Calu3 (cell line): Measurements from ENCODE around the gene RBM47. TPM values are rescaled to one million over a fixed set of nuclear protein-coding genes. Genes with fewer than 3 reads are reported as not detected.
A peak's percentile ranks its signal among the peaks of the same experiment; 100 is the strongest.

ENCODE experiments used
- BruUV-seq: library from RNA; stranded (reverse); fragments of 400-500 nt; replicated peaks from 2 replicates; lab custom pipeline; 2021; lab: Mats Ljungman, UMichigan
- CTCF ChIA-PET: fragments of 300-600 bp; sonication (Branson Sonifier 250); formaldehyde crosslinking; loops from one replicate; lab custom pipeline; 2022; ENCODE audit warnings: antibody characterized with exemption; lab: Charles Lee
- DNase-seq: peaks from one replicate; pipeline ENCODE4 v3.0.0; 2022
- H3K27ac Mint-ChIP-seq: one replicate; pipeline ENCODE4 v1.8.0; 2022; ENCODE audit warnings: mixed read lengths; ENCODE audit not compliant: unreplicated experiment
- H3K27me3 Mint-ChIP-seq: one replicate; pipeline ENCODE4 v1.8.0; 2022; ENCODE audit warnings: mixed read lengths; ENCODE audit not compliant: unreplicated experiment
- H3K36me3 Mint-ChIP-seq: one replicate; pipeline ENCODE4 v1.8.0; 2022; ENCODE audit warnings: mild to moderate bottlenecking, moderate library complexity, mixed read lengths; ENCODE audit not compliant: insufficient read depth, unreplicated experiment
- H3K4me1 Mint-ChIP-seq: one replicate; pipeline ENCODE4 v1.8.0; 2022; ENCODE audit warnings: mild to moderate bottlenecking, low read depth, mixed read lengths; ENCODE audit not compliant: unreplicated experiment
- H3K4me3 Mint-ChIP-seq: one replicate; pipeline ENCODE4 v1.8.0; 2022; ENCODE audit warnings: mild to moderate bottlenecking, low read depth, moderate library complexity, mixed read lengths; ENCODE audit not compliant: unreplicated experiment
- H3K9me3 Mint-ChIP-seq: one replicate; pipeline ENCODE4 v1.8.0; 2022; ENCODE audit warnings: low read depth, mixed read lengths; ENCODE audit not compliant: unreplicated experiment
- CTCF ChIP-seq: fragments of 200-600 bp; IDR thresholded peaks from one replicate; pipeline ENCODE4 v1.8.0; 2022; ENCODE audit warnings: antibody characterized with exemption; ENCODE audit not compliant: unreplicated experiment
- intact Hi-C: fragments of 100-400 bp; cut with micrococcal nuclease; formaldehyde crosslinking; loops from one replicate; pipeline ENCODE4 v1.10.0; 2022; ENCODE audit not compliant: unreplicated experiment
- total RNA-seq: library from RNA; stranded (reverse); gene quantifications from 2 replicates; pipeline ENCODE4 v1.2.3, GENCODE V29; 2022

The RBM47 gene
- total RNA-seq, 1 experiment from 2014 or later, result 86.6 TPM

- peaks cover 41% of the 10 kb centered on the region for H3K4me1 Mint-ChIP-seq
- DNase-seq, result no peak
- CTCF ChIA-PET, result no interaction called here
- intact Hi-C loops, result no loop called here
- H3K9me3 Mint-ChIP-seq, result no peaks in the 10 kb centered on the region
- peaks cover 49% of the 10 kb centered on the region for H3K36me3 Mint-ChIP-seq
- no TSS peak for BruUV-seq
- no peaks in the 10 kb centered on the region for H3K27me3 Mint-ChIP-seq
- no peak overlapping the region for H3K27ac Mint-ChIP-seq
- H3K4me3 Mint-ChIP-seq, result no peak overlapping the region
- no peak for TF ChIP-seq CTCF
These were observed 123.2 kb downstream of the RBM47 start for GRCh38 chr4:40506492-40506891.

DNA sequence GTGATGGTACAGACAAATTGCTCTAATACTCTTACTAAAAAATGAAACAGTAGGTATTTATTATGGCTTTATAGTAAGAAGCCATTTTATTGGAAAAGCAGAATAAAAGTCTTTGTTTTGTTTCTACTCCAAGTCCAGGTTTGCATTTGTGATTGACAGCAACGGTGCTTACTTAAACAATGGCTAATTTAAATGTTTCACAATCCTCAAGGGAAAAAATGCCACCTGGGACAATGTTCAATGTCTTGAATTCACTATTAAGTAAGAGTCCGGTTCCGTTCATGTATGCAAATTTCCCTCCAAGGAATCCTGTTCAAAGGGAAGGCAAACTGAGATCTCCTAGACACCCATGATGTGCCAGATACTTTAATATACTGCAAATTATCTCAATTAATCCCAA lies 123.6 kb downstream of the RBM47 start:
- Mint-ChIP-seq H3K9me3 (no peaks in the 10 kb centered on the region), H3K4me3 (no peak overlapping the region), H3K27ac (no peak overlapping the region), H3K4me1 (peaks cover 39% of the 10 kb centered on the region), H3K36me3 (peaks cover 45% of the 10 kb centered on the region), H3K27me3 (no peaks in the 10 kb centered on the region)
- TF ChIP-seq CTCF, result no peak
- intact Hi-C loops, result no loop called here
- no peak for DNase-seq
- CTCF ChIA-PET, result interaction anchor here (0.8 kb wide), 1 partner anchor 13 kb away, joined by 4 read pairs; no protein-coding TSS in a partner anchor
- no TSS peak for BruUV-seq

DNA sequence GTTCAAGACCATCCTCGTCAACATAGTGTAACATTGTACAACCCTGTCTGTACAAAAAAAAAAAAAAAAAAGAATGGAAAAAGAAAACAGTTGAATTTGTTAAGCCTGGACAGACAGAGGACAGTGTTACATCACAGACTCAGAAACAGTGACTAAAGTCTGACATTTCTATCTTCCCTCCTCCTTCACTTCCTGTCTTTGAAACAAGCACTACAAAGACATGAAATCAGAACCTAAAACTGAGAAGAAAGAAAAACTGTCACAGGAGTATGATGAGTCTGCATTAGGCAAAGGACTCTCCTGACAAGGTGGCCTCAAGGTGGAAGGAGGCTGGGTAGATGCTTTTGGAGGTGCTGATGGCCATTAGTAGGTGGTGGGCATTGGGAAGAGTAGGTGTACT lies 126.7 kb downstream of the RBM47 start:
- intact Hi-C loops, result no loop called here
- H3K4me3 Mint-ChIP-seq, result no peak overlapping the region

GRCh38 chr4:40502220-40502619 lies 127.4 kb downstream of the RBM47 start:
- no TSS peak for BruUV-seq
- Mint-ChIP-seq H3K9me3 (no peaks in the 10 kb centered on the region), H3K27me3 (no peaks in the 10 kb centered on the region), H3K4me1 (peaks cover 20% of the 10 kb centered on the region), H3K27ac (peak overlapping the region; percentile 73), H3K36me3 (peaks cover 35% of the 10 kb centered on the region), H3K4me3 (no peak overlapping the region)
- intact Hi-C loops, result no loop called here
- CTCF ChIA-PET, result interaction anchor here (0.6 kb wide), 1 partner anchor 617 kb away, joined by 3 read pairs; no protein-coding TSS in a partner anchor
- no peak for DNase-seq
- no peak for TF ChIP-seq CTCF

More for the DNA sequence above, 126.7 kb downstream of the RBM47 start:
- no TSS peak for BruUV-seq
- Mint-ChIP-seq H3K27ac (no peak overlapping the region), H3K4me1 (peaks cover 21% of the 10 kb centered on the region), H3K9me3 (no peaks in the 10 kb centered on the region), H3K36me3 (peaks cover 30% of the 10 kb centered on the region), H3K27me3 (no peaks in the 10 kb centered on the region)
- CTCF ChIA-PET, result no interaction called here
- TF ChIP-seq CTCF, result no peak
- no peak for DNase-seq
